HK-2 (cell line): Measurements from ENCODE around the gene WFS1.

Source experiments
- DNase-seq: peaks from one replicate; pipeline ENCODE4 v3.0.0-alpha.2; 2018; ENCODE audit not compliant: unreplicated experiment

Gene WFS1

GRCh38 chr4:6235012-6235411, 34.6 kb upstream of the WFS1 start:
- no peak for DNase-seq

DNA sequence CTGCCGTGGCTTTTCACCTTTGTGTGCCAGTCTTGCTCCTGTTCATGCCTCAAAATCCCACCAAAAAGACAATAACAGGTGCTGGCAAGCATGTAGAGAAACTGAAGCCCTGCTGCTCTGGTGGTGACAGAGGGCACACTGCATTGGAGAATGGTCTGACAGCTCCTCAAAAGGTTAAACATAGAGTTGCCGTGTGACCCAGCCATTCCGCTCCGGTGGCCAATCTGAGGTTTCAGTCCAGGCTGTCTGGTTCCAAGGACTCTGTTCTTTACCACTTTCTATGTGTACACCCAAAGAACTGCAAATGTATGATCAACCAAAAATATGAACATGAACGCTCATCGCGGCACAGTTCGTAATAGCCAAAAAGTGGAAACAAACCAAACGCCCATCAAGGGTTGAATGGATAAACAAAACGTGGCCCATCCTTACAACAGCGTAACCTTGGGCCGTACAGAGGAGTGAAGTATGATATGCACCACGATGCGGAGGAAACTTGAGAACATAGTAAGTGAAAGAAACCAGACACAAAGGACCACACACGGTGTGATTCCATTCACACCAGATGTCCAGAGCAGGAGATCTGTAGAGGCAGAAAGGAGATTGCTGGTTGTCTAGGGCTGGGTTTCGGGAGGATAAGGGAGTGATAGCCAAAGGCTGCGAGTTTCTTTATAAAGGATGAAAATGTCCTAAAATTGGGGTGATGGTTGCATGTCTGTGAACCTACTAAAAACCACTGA, 33.6 kb upstream of the WFS1 start:
- no peak for DNase-seq

GRCh38 chr4:6236816-6237390, 32.7 kb upstream of the WFS1 start:
- DNase-seq = no peak

DNA sequence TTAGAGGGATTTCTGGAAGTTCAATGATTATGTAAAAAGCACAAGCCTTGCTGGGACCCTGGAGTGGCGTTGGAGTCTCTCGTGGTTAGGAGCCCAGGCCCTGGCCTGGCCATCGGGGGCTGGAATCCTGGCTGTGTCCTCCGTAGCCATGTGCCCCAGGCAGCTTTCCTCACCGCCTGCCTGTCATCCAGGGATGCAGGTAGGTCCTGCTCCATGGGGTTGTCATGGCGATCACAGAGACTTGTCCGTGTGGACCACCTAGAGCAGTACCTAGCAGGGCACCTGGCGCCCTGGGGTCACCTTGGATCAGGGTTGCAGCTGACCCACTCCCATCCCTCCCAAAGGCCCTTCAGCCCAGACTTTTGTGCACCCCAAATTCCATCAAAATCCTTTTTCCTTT, 30.2 kb upstream of the WFS1 start:
- DNase-seq = no peak

GRCh38 chr4:6239968-6240367, 29.7 kb upstream of the WFS1 start:
- DNase-seq = no peak

DNA sequence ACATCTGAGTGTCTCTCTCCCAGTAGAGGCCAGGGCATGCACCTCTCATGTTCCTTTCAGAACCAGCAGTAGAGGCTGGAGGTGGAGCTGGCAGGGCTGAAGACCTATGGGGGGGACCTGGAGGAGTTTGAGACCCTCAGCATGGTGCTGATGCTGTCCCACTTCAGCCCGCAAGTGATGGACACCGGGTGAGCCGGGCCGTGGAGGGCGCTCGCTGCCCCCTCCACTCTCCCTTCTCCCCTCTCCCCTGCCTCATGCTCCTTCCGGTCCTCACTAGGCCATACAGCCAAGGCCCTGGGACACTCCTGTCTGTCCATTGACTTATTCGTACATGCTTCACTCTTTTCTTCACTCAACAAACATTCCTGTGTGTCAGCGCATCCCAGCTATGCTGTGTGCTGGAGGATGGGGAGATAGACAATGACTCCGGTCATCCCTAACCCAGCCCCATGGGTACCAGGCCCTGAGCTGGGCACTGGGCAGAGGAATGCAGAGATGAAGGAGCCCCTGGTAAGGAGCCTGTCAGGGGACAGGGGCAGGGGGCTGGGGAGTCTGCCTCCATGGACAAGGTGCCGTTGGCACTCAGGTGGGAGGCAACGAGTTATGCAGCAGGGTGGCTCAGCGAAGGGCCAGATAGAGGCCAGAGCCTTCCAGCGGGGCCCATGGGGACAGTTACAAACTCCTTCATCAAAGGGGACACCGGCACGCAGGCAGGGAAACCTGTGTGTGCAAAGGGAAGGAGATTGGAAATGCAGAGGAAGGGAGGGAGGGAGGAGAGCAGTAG, 28.4 kb upstream of the WFS1 start:
- DNase-seq = no peak

DNA sequence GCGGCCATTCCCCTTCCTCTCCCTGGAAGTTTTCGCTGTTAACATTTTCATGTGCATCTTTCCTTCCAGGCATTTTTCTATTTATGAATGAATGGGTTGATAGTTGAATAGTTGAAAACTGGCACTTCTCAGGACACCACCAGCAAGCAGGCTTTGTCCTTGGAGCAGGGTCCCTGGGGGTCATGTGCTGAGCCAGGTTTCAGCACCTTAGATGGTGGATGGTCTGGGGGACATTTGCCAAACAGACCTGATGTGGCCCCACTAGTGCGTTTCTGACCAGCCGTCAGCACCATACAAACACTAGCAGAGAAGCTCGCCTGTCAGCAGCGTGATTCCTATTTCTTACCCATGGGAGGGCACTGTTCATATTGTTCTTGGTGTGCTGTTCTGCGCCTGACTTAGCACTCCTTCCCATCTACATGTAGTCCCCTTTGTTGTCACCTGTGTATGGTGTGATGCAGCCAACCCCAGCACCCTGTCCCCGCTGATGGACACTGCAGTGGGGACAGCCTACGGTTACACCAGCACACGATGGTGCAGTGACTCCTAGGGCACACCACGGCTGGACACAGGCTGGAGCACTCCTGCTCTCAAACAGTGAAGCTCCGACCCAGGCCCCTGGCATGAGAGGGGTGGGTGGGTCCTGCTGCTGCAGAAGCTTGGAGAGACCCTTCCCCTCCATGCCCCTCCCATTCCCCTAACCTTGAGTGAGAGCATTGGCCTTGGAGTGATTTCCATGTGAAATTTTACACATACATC, 27.2 kb upstream of the WFS1 start:
- no peak for DNase-seq

GRCh38 chr4:6245246-6246169, 24.1 kb upstream of the WFS1 start:
- DNase-seq = no peak

DNA sequence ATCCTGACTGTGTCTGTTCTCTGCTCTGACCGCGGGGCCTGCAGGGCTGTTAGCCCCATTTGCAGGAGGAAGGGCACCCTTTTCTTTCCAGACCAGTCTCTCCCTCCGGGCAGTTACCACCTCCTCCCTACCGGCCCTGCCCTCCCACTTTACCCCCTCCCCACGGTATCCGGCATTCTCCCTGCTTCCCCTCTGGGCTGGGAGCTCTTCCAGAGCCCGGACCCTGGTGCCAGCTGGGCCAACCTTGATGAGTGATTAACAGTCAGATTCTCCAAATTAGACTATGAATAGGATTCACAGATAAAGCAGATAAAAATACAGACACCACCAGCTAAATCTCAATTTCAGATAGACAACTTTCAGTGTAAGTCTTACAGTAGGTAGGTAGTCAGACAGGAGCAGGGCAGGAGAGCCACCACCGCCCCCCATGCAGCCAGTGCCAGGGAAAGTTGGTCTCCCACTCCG, 23.4 kb upstream of the WFS1 start:
- no peak for DNase-seq

GRCh38 chr4:6248394-6248793, 21.3 kb upstream of the WFS1 start:
- DNase-seq = no peak

- DNase-seq = no peak
Measured at GRCh38 chr4:6250235-6250983, 19.2 kb upstream of the WFS1 start.

- no peak for DNase-seq
Measured at GRCh38 chr4:6250984-6251295, 18.7 kb upstream of the WFS1 start.

- no peak for DNase-seq
Measured at GRCh38 chr4:6251365-6251764, 18.3 kb upstream of the WFS1 start.

DNA sequence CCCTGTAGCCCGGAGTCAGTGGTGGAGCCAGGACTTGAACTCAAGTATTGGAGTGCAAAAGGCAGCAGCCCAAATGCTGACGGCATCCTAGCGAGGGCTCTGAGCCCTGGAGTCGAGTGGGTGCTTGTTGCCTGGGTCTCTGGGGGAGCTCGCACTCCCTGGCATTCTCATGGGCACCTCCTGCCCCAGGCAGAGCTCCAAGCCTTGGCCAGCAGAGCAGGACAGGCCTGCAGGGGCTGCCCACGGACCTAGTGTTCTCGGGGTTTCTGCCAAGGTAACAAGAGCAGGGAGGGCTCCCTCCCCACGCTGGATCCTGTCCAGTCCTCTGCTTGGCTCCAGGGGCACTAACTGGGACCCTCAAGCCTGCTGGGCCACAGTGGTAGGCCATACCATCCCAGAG, 17.6 kb upstream of the WFS1 start:
- no peak for DNase-seq

DNA sequence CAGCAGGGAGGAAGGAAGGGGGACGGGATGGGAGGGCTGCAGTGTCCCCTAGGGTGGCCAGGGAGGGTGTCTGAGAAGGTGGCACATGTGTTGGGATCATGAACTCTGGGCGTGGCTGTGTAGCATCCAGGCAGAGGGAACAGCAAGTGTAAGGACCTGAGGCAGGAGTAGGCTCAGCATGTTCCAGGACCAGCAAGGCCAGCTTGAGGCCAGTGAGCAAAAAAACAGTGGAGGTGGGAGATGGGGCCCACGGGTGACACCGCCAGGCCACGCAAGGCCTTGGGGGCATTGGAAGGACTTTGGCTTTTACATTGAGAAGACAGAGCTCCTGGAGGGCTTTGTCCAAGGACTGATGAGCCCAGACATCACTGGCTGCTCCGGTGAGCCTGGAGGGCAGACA, 16.5 kb upstream of the WFS1 start:
- no peak for DNase-seq

DNA sequence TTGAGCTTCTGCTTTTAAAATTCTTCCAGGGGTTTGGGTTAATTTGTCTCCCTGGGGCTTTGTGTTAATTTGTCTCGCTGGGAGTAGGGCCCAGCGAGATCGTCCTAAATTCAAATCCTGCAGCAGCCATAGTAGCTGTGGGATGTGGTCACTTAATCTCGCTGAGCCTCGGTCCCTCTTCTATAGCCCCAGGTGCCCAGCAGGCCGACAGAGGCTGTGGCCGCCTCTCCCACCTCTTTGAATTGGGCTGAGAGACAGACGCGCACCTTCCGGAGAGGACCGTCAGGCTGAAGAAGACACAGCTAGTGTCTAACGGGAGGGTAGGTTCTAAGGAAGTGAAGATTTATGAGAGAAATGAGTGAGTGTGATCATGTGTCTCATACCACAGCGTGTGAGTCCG, 15.7 kb upstream of the WFS1 start:
- no peak for DNase-seq

- no peak for DNase-seq
Measured at GRCh38 chr4:6256141-6256540, 13.5 kb upstream of the WFS1 start.

GRCh38 chr4:6257247-6258025, 12.2 kb upstream of the WFS1 start:
- no peak for DNase-seq

DNA sequence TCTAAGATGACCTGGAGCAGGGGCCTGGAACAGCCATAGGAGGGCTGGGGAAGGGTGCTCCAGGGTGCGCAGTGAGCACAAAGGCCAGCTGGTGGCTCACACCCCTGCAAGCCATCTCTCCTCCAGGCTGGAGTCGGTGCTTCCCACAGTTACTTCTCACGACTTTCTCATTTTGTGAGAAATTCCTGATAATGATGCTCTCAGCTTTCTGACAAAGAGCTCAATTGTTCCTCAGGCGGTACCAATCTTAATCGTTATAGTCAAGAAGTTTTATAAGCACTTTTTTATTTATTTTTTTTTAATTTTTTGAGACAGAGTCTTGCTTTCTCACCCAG, 11.7 kb upstream of the WFS1 start:
- no peak for DNase-seq

GRCh38 chr4:6258741-6259140, 10.9 kb upstream of the WFS1 start:
- no peak for DNase-seq
